ENCODE results near the gene P4HA1. TPM values are rescaled to one million over a fixed set of nuclear protein-coding genes. Genes with fewer than 3 reads are reported as not detected.

The P4HA1 gene
- total RNA-seq, 4 donors from 2014 or later, result 20.3 to 43.4 (median 34.6) TPM

- TF ChIP-seq CTCF (IDR thresholded peaks at IDR 0.05; ENCODE audit: low read depth), result no peak
Observed at GRCh38 chr10:73032536-73032935, 64.1 kb downstream of the P4HA1 start.

- TF ChIP-seq CTCF (IDR thresholded peaks at IDR 0.05; ENCODE audit: low read depth), result no peak
Observed at GRCh38 chr10:73021050-73021449, 75.6 kb downstream of the P4HA1 start.

GRCh38 chr10:73019100-73019499 lies 77.6 kb downstream of the P4HA1 start:
- no peak for TF ChIP-seq CTCF (IDR thresholded peaks at IDR 0.05; ENCODE audit: low read depth)

GRCh38 chr10:73018632-73019031 lies 78.0 kb downstream of the P4HA1 start:
- no peak for TF ChIP-seq CTCF (IDR thresholded peaks at IDR 0.05; ENCODE audit: low read depth)

- no peak for TF ChIP-seq CTCF (IDR thresholded peaks at IDR 0.05; ENCODE audit: low read depth)
Observed at GRCh38 chr10:73017955-73018480, 78.6 kb downstream of the P4HA1 start.

GRCh38 chr10:73015779-73016178 lies 80.9 kb downstream of the P4HA1 start:
- no peak for TF ChIP-seq CTCF (IDR thresholded peaks at IDR 0.05; ENCODE audit: low read depth)

GRCh38 chr10:73003822-73004221 lies 92.8 kb downstream of the P4HA1 start:
- no peak for TF ChIP-seq CTCF (IDR thresholded peaks at IDR 0.05; ENCODE audit: low read depth)

Data from subcutaneous adipose tissue (tissue), 4 donors.